HEK293 (cell line): Measurements from ENCODE around the gene SLC44A1.

ENCODE experiments used
- CTCF ChIA-PET: fragments of 350-600 bp; formaldehyde crosslinking; extraction: SDS; loops from one replicate; lab custom pipeline; 2021; ENCODE audit warnings: antibody characterized with exemption; lab: Yijun Ruan, JAX
- POLR2A ChIA-PET: fragments of 300-600 bp; formaldehyde crosslinking; extraction: SDS; loops from one replicate; lab custom pipeline; 2020; ENCODE audit warnings: antibody characterized with exemption, inconsistent platforms; lab: Yijun Ruan, JAX
- H3K27ac ChIP-seq: fragments of 200-500 bp; sonication (Bioruptor generic); 2 replicates; pipeline ENCODE4 v1.5.1; 2014; ENCODE audit warnings: low read depth, low read length, control low read depth, inconsistent platforms; ENCODE audit errors: extremely low read depth
- H3K36me3 ChIP-seq, 2 experiments: fragments of 200-500 bp in 1 of 2; sonication (Bioruptor generic) in 1 of 2; 1 replicate in 1 of 2; 2 replicates in 1 of 2; pipeline ENCODE4 v1.5.1; 2014 to 2017; ENCODE audit warnings: inconsistent platforms in 2 of 2, low read length in 2 of 2; ENCODE audit not compliant: control insufficient read depth in 2 of 2, insufficient read depth in 1 of 2
- H3K4me1 ChIP-seq: fragments of 200-500 bp; sonication (Bioruptor generic); 2 replicates; pipeline ENCODE4 v1.5.1; 2014; ENCODE audit warnings: mild to moderate bottlenecking, low read length, inconsistent platforms; ENCODE audit not compliant: control insufficient read depth, insufficient read depth
- H3K4me3 ChIP-seq: 2 replicates; pipeline ENCODE4 v1.5.1; 2011; ENCODE audit warnings: low read depth, mild to moderate bottlenecking, control low read depth, low read length, moderate library complexity
- H3K9me3 ChIP-seq: fragments of 200-500 bp; sonication (Bioruptor generic); 2 replicates; pipeline ENCODE4 v1.5.1; 2014; ENCODE audit warnings: low read depth, low read length, inconsistent platforms; ENCODE audit not compliant: control insufficient read depth, insufficient read depth
- IKZF3 ChIP-seq: fragments of 450-650 bp; IDR thresholded peaks from 2 replicates; pipeline ENCODE4 v1.5.0; 2018; ENCODE audit warnings: missing biosample characterization, mild to moderate bottlenecking, missing genetic modification characterization, moderate library complexity
- YY1 ChIP-seq: fragments of 450-650 bp; formaldehyde crosslinking; IDR thresholded peaks from 2 replicates; pipeline ENCODE4 v1.5.1; 2018; ENCODE audit warnings: missing biosample characterization, missing genetic modification characterization
- ZBTB8A ChIP-seq: fragments of 450-650 bp; formaldehyde crosslinking; IDR thresholded peaks from 2 replicates; pipeline ENCODE4 v1.5.1; 2016; ENCODE audit warnings: missing biosample characterization, missing genetic modification characterization
- ZFP3 ChIP-seq: fragments of 450-650 bp; formaldehyde crosslinking; IDR thresholded peaks from 2 replicates; pipeline ENCODE4 v1.5.1; 2016; ENCODE audit warnings: low read depth, missing biosample characterization, missing genetic modification characterization
- ZNF302 ChIP-seq: fragments of 450-650 bp; formaldehyde crosslinking; IDR thresholded peaks from 2 replicates; pipeline ENCODE4 v1.5.1; 2016; ENCODE audit warnings: missing biosample characterization, missing genetic modification characterization, low read depth
- ZNF529 ChIP-seq: fragments of 450-650 bp; formaldehyde crosslinking; IDR thresholded peaks from 2 replicates; pipeline ENCODE4 v1.5.1; 2017; ENCODE audit warnings: missing genetic modification characterization, missing biosample characterization; ENCODE audit not compliant: insufficient replicate concordance
- ZNF549 ChIP-seq: fragments of 450-650 bp; IDR thresholded peaks from 2 replicates; pipeline ENCODE4 v1.5.1; 2018; ENCODE audit warnings: missing biosample characterization, missing genetic modification characterization, mild to moderate bottlenecking, inconsistent platforms, moderate library complexity
- ZNF560 ChIP-seq: fragments of 450-650 bp; formaldehyde crosslinking; IDR thresholded peaks from 2 replicates; pipeline ENCODE4 v1.5.1; 2017; ENCODE audit warnings: missing biosample characterization, missing genetic modification characterization, borderline replicate concordance
- ZNF701 ChIP-seq: fragments of 450-650 bp; formaldehyde crosslinking; IDR thresholded peaks from 2 replicates; pipeline ENCODE4 v1.5.1; 2016; ENCODE audit warnings: missing biosample characterization, missing genetic modification characterization
- ZNF76 ChIP-seq: fragments of 450-650 bp; formaldehyde crosslinking; IDR thresholded peaks from 2 replicates; pipeline ENCODE4; 2016; ENCODE audit warnings: low read depth, missing biosample characterization, missing genetic modification characterization, borderline replicate concordance
- ZSCAN18 ChIP-seq: fragments of 450-650 bp; formaldehyde crosslinking; IDR thresholded peaks from 2 replicates; pipeline ENCODE4 v1.5.1; 2016; ENCODE audit warnings: missing biosample characterization, missing genetic modification characterization
- TF ChIP-seq, protein P1 (sequence below): fragments of 450-650 bp; formaldehyde crosslinking; IDR thresholded peaks from 2 replicates; pipeline ENCODE4 v1.5.1; 2016; ENCODE audit warnings: missing biosample characterization, missing genetic modification characterization
- TF ChIP-seq, protein P2 (sequence below): fragments of 450-650 bp; formaldehyde crosslinking; IDR thresholded peaks from 2 replicates; pipeline ENCODE4 v1.5.1; 2016; ENCODE audit warnings: missing biosample characterization, missing genetic modification characterization
- TF ChIP-seq, protein P3 (sequence below): fragments of 450-650 bp; formaldehyde crosslinking; IDR thresholded peaks from 2 replicates; pipeline ENCODE4 v1.5.1; 2016; ENCODE audit warnings: missing biosample characterization, missing genetic modification characterization

SLC44A1 gene

GRCh38 chr9:105332471-105332870 lies 88.0 kb downstream of the SLC44A1 start (continued):
- TF ChIP-seq, protein P1, sequence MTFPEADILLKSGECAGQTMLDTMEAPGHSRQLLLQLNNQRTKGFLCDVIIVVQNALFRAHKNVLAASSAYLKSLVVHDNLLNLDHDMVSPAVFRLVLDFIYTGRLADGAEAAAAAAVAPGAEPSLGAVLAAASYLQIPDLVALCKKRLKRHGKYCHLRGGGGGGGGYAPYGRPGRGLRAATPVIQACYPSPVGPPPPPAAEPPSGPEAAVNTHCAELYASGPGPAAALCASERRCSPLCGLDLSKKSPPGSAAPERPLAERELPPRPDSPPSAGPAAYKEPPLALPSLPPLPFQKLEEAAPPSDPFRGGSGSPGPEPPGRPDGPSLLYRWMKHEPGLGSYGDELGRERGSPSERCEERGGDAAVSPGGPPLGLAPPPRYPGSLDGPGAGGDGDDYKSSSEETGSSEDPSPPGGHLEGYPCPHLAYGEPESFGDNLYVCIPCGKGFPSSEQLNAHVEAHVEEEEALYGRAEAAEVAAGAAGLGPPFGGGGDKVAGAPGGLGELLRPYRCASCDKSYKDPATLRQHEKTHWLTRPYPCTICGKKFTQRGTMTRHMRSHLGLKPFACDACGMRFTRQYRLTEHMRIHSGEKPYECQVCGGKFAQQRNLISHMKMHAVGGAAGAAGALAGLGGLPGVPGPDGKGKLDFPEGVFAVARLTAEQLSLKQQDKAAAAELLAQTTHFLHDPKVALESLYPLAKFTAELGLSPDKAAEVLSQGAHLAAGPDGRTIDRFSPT (tag by site-specific recombination) = no peak
- TF ChIP-seq ZFP3 (tag by site-specific recombination) = no peak
- no peak for TF ChIP-seq ZBTB8A
- no peak for TF ChIP-seq YY1
- no peak for TF ChIP-seq ZSCAN18 (tag by site-specific recombination)
- no peak for TF ChIP-seq IKZF3 (tag by site-specific recombination)
- TF ChIP-seq, protein P2, sequence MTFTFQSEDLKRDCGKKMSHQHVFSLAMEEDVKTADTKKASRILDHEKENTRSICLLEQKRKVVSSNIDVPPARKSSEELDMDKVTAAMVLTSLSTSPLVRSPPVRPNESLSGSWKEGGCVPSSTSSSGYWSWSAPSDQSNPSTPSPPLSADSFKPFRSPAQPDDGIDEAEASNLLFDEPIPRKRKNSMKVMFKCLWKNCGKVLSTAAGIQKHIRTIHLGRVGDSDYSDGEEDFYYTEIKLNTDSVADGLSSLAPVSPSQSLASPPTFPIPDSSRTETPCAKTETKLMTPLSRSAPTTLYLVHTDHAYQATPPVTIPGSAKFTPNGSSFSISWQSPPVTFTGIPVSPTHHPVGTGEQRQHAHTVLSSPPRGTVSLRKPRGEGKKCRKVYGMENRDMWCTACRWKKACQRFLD (tag by site-specific recombination) = no peak

GRCh38 chr9:105333076-105333475 lies 88.6 kb downstream of the SLC44A1 start:
- H3K4me3 ChIP-seq = no peak overlapping the region
- CTCF ChIA-PET = no interaction called here
- peaks cover 0 to 22% of the 10 kb centered on the region in 2 experiments; a peak in 1 of 3 replicates for H3K36me3 ChIP-seq

GRCh38 chr9:105333811-105334210 lies 89.4 kb downstream of the SLC44A1 start:
- peaks cover 0 to 22% of the 10 kb centered on the region in 2 experiments; a peak in 1 of 3 replicates for H3K36me3 ChIP-seq
- H3K4me1 ChIP-seq = no peaks in the 10 kb centered on the region
- no peak overlapping the region for H3K27ac ChIP-seq
- ChIA-PET POLR2A (no interaction called here), CTCF (no interaction called here)
- H3K9me3 ChIP-seq = no peaks in the 10 kb centered on the region
- no peak overlapping the region for H3K4me3 ChIP-seq
- TF ChIP-seq ZNF701 (no peak), ZNF76 (tag by site-specific recombination) (no peak), ZNF560 (tag by site-specific recombination) (no peak), ZNF302 (no peak)
- TF ChIP-seq, protein P1 (tag by site-specific recombination) = no peak
- TF ChIP-seq, protein P3, sequence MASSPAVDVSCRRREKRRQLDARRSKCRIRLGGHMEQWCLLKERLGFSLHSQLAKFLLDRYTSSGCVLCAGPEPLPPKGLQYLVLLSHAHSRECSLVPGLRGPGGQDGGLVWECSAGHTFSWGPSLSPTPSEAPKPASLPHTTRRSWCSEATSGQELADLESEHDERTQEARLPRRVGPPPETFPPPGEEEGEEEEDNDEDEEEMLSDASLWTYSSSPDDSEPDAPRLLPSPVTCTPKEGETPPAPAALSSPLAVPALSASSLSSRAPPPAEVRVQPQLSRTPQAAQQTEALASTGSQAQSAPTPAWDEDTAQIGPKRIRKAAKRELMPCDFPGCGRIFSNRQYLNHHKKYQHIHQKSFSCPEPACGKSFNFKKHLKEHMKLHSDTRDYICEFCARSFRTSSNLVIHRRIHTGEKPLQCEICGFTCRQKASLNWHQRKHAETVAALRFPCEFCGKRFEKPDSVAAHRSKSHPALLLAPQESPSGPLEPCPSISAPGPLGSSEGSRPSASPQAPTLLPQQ (tag by site-specific recombination) = no peak

More at GRCh38 chr9:105333076-105333475, 88.6 kb downstream of the SLC44A1 start:
- POLR2A ChIA-PET = no interaction called here
- TF ChIP-seq ZNF529 (tag by site-specific recombination) (no peak), ZNF549 (tag by site-specific recombination) (0 out of 2 replicates have a peak, but pooled peaks have one; percentile 67)
- no peak overlapping the region for H3K27ac ChIP-seq
- H3K4me1 ChIP-seq = no peaks in the 10 kb centered on the region
- no peaks in the 10 kb centered on the region for H3K9me3 ChIP-seq
